HG03025 (cell line): ENCODE measurements around the gene SRF.

Source experiments
- ATAC-seq: cut with Tn5 transposase; IDR thresholded peaks from one replicate; pipeline ENCODE4 v1.9.1; 2021; ENCODE audit warnings: mild to moderate bottlenecking, moderate library complexity; ENCODE audit not compliant: unreplicated experiment, low FRiP score

Gene SRF

DNA sequence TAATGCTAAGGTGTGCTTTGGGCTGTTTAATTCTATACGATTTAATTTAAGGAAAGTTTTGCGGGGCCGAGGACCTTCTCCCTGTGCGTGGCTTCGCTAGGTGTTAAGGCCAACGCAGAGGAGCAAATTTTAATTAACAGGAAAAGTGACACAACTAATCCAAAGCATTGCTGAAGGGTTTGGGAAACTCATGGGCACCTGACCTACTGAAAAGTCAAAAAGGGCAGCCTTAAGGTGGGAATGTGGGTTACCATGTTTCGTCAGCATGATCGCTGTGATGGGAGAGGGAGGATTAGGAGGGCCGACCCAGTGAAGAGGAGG, 10.5 kb downstream of the SRF start:
- ATAC-seq, result no peak

DNA sequence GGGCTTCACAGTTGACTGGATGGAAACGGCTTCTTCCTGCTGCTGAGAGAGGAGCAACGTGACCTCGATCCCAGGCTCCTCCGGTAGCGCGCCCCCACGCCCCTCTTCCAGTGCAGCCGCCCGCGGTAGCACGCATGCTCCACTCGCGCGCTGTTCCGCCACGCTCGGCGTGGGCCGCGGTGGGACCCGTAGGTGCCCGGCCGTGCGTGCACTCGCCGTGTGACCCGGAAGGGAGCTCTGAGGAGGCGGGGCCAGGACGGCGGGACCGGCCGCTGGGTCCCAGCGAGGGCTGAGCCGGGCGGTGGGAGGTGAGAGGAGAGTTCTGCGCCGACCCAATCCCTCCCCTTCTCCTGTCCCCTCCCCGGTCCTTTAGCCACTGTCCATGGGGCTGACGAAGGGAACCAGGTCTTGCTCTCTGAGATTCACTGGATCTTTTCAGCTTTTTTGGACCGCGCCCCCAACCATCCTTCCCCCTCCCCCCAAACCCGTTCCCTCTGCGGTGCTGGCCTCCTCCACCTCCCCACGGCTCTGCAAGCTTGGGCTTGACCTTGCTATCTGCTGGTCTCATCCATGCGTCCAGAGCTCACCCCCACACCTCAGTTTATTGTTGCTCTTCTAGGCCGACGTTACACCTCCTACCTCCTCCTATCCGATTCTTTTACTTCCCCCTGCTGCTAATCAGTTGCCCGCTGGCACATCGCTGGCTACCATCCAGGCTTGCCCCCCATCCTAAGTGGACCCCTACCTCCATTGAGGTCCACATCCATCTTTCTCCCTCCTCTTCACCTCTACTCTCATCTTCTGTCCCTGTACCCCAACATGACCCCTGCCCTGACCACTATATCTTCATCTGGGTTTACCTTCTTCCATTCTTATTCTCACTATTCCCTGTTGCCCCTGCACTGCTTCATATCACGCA, 11.1 kb downstream of the SRF start, which contains the start of gene CUL9:
Gene CUL9, plus strand, starts transcription at position 255 of the 919 bp plus-strand sequence. CDS start 2,115 bp downstream, outside the sequence.
- peak; percentile 79 for ATAC-seq

GRCh38 chr6:43183441-43183840, 12.4 kb downstream of the SRF start:
- no peak for ATAC-seq

GRCh38 chr6:43184268-43184985, 13.4 kb downstream of the SRF start:
- no peak for ATAC-seq

DNA sequence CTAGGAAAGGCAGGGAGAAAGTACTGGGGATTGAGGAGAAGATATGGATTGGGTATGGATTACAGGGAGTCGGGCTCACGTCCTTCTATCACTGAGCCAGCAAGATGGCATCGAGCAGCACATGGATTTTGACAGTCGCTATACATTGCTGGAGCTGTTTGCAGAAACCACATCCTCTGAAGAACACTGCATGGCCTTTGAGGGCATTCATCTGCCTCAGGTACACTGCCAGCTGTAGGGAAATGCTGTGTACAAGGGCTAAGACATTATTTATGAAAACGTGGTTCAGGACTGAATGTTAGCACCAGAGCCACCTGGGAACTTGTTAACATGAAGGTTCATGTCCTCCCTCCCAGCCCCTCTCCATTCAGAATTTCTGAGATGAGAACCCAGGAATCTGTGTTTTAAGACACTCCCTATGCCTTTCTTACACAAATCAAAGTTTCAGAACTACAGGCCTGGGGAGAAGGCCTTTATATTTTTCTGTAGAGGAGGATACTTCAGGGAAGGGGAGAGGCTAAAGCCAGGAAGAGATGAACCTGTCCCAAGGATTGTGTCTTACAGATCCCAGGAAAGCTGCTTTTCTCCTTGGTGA, 14.4 kb downstream of the SRF start:
- no peak for ATAC-seq

DNA sequence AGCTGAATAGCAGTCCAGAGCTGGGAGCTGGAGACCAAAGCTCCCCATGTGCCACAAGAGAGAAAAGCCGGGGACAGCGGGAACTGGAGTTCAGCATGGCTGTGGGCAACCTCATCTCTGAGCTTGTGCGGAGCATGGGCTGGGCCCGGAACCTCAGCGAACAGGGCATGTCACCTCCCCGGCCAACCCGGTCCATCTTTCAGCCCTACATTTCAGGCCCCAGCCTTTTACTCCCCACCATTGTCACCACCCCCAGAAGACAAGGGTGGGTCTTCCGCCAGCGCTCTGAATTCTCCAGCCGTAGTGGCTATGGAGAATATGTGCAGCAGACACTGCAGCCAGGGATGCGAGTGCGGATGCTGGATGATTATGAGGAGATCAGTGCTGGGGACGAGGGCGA, 14.9 kb downstream of the SRF start:
- no peak for ATAC-seq

- no peak for ATAC-seq
Measured at GRCh38 chr6:43186706-43187105, 15.6 kb downstream of the SRF start.

- no peak for ATAC-seq
Measured at GRCh38 chr6:43187821-43188220, 16.8 kb downstream of the SRF start.

DNA sequence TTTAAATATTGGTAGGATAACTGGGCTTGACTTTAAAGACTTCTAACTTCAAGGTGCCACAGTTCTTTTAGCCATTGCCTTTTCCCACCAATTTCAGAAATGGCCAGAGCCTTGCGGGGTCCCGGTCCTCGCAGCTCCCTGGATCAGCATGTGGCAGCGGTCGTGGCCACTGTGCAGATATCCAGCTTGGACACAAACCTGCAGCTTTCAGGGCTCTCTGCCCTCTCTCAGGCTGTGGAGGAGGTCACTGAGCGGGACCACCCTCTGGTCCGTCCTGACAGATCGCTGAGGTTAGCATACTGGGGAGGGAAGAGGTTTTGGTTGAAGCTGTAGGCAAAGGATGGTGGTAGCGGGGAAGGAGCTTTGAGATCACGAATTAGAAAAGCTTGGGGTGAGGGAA, 17.4 kb downstream of the SRF start:
- ATAC-seq, result no peak

GRCh38 chr6:43189776-43190304, 18.8 kb downstream of the SRF start:
- ATAC-seq, result no peak

DNA sequence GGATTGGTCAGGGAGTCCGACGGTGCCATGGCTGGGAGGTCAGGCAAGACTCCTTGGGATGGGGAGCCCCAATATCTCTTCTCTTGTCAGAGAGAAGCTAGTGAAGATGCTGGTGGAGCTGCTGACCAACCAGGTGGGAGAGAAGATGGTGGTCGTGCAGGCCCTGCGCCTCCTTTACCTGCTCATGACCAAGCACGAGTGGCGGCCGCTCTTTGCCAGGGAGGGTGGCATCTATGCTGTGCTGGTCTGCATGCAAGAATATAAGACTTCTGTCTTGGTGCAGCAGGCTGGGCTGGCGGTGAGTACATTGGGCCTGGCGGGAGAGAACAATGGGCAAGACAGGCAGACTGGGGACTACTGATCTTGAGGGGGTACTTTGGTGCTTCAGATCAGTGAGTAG, 21.8 kb downstream of the SRF start:
- ATAC-seq, result no peak

DNA sequence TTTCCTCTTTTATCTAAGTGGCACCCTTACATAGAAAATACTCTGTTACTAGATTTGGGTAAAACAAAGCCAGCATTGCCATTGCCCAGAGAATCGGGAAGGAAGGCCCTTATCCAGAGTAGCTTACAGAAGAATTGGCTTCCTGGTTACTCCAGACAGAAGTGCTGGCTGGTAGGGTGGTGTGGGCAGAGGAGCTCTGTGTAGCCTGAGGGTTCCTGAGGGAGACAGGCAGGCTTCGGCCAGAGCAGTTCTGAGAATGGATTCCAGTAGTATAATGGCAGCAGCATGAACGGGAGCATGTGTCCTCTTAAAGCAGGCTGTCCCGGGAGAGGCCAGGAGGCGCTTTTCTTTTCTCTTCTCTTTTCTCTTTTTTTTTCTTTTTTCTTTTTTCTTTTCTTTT, 22.9 kb downstream of the SRF start:
- ATAC-seq, result no peak

- ATAC-seq, result no peak
Measured at GRCh38 chr6:43196337-43196736, 25.3 kb downstream of the SRF start.

DNA sequence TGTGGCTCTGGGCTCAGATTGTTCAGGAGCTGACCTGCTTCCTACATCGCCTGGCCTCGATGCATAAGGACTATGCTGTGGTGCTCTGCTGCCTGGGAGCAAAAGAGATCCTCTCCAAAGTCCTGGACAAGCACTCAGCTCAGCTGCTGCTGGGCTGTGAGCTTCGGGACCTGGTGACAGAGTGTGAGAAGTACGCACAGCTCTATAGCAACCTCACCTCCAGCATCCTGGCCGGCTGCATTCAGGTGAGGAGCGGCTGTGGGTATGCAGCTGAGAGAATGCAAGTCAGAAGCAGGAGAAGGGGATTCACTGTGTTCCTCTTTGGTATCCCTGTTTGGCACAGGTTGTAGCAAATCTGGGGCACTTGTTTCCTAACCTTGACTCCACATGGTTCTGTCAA, 28.8 kb downstream of the SRF start:
- ATAC-seq, result no peak

- ATAC-seq, result no peak
Measured at GRCh38 chr6:43200541-43200940, 29.5 kb downstream of the SRF start.

GRCh38 chr6:43202451-43202850, 31.4 kb downstream of the SRF start:
- ATAC-seq, result no peak

DNA sequence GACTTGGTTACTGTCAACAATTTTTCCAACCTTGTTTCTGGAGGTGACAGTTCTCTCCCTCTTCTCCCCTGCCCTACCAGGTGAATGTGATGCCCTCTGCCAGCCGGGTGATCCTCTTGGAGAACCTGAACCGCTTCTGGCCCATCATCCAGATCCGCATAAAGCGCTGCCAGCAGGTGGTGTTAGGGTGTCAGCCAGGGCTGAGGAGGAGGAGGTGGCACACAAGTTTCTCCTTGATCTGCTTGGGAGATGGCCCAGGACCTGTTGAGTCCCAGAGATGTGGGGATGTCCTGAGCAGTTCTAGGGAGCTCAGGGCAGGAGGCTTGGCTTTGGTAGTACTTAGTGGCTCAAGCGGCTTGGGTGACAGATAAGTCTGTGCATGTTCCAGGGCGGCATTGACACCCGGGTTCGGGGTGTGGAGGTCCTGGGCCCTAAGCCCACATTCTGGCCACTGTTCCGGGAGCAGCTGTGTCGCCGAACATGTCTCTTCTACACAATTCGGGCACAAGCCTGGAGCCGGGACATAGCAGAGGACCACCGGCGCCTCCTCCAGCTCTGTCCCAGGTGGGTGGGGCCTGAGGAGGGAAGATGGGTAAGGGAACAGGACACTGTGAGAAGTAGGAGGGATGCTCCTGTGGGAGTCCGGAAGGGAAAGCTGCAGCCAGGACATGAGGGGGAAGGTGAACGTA, 32.1 kb downstream of the SRF start:
- ATAC-seq, result no peak

GRCh38 chr6:43203718-43204095, 32.6 kb downstream of the SRF start:
- ATAC-seq, result no peak

DNA sequence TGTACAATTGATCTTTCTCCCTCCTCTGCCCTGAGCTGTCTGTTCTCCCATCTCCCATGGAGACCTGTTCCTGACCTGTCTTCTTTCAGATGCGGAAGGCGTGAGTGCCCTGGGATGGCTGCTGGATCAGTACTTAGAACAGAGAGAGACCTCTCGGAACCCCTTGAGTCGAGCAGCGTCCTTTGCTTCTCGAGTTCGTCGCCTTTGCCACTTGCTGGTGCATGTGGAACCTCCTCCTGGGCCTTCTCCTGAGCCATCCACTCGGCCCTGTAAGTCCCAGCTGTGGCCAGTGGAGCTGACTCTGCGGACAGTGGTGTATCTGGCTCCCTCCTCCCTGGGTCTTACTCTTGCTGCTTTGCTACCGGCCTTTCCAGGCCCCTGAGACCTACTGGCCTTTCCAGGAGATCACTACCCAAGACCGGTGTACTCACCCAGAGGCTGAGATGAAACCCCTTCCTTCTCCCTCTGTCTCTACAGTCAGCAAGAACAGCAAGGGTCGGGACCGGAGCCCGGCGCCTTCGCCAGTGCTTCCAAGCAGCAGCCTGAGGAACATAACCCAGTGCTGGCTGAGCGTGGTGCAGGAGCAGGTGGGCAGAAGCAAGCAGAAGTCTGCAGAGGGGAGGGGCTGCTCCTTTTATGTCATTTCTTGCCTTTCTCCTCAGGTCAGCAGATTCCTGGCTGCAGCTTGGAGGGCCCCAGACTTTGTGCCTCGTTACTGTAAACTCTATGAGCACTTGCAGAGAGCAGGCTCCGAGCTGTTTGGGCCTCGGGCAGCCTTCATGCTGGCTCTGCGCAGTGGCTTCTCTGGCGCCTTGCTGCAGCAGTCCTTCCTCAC, 33.4 kb downstream of the SRF start:
- no peak for ATAC-seq

GRCh38 chr6:43205849-43206248, 34.8 kb downstream of the SRF start:
- no peak for ATAC-seq
